GM18861 (cell line): ENCODE measurements around the gene PACS1.

Experiments
- ATAC-seq: cut with Tn5 transposase; IDR thresholded peaks from one replicate; pipeline ENCODE4 v1.9.1; 2021; ENCODE audit not compliant: unreplicated experiment

Gene PACS1

GRCh38 chr11:66176650-66177049, 106.6 kb downstream of the PACS1 start:
- no peak for ATAC-seq

- ATAC-seq, result no peak
These were observed 108.1 kb downstream of the PACS1 start for GRCh38 chr11:66178183-66178582.

- no peak for ATAC-seq
These were observed 108.8 kb downstream of the PACS1 start for GRCh38 chr11:66178871-66179270.

GRCh38 chr11:66181632-66182315, 111.7 kb downstream of the PACS1 start:
- ATAC-seq, result no peak

GRCh38 chr11:66183494-66184048, 113.5 kb downstream of the PACS1 start:
- no peak for ATAC-seq

GRCh38 chr11:66184728-66185127, 114.7 kb downstream of the PACS1 start:
- ATAC-seq, result no peak

GRCh38 chr11:66186470-66186869, 116.4 kb downstream of the PACS1 start:
- ATAC-seq, result no peak

GRCh38 chr11:66187453-66187852, 117.4 kb downstream of the PACS1 start:
- ATAC-seq, result no peak

GRCh38 chr11:66188580-66188979, 118.5 kb downstream of the PACS1 start:
- no peak for ATAC-seq

- no peak for ATAC-seq
These were observed 119.1 kb downstream of the PACS1 start for GRCh38 chr11:66189031-66189745.

- no peak for ATAC-seq
These were observed 120.7 kb downstream of the PACS1 start for GRCh38 chr11:66190786-66191185.

- no peak for ATAC-seq
These were observed 122.2 kb downstream of the PACS1 start for GRCh38 chr11:66192181-66192863.

GRCh38 chr11:66194391-66194790, 124.3 kb downstream of the PACS1 start:
- no peak for ATAC-seq

GRCh38 chr11:66195867-66196266, 125.8 kb downstream of the PACS1 start:
- ATAC-seq, result no peak

- ATAC-seq, result no peak
These were observed 133.8 kb downstream of the PACS1 start for GRCh38 chr11:66203847-66204246.

- ATAC-seq, result no peak
These were observed 134.3 kb downstream of the PACS1 start for GRCh38 chr11:66204412-66204811.

GRCh38 chr11:66207816-66208215, 137.7 kb downstream of the PACS1 start:
- no peak for ATAC-seq

GRCh38 chr11:66211100-66211499, 141.0 kb downstream of the PACS1 start:
- ATAC-seq, result no peak

GRCh38 chr11:66216911-66217310, 146.8 kb downstream of the PACS1 start:
- no peak for ATAC-seq

GRCh38 chr11:66218036-66218435, 148.0 kb downstream of the PACS1 start:
- ATAC-seq, result no peak

- ATAC-seq, result no peak
These were observed 149.0 kb downstream of the PACS1 start for GRCh38 chr11:66218846-66219620.
